HEK293 (cell line): ENCODE measurements around the gene ELOVL1.
A peak's percentile ranks its signal among the peaks of the same experiment; 100 is the strongest.

Experiments used
- GFI1B ChIP-seq: fragments of 450-650 bp; formaldehyde crosslinking; IDR thresholded peaks from 2 replicates; pipeline ENCODE4 v1.5.1; 2016; ENCODE audit warnings: missing biosample characterization, missing genetic modification characterization
- KLF16 ChIP-seq: fragments of 450-650 bp; formaldehyde crosslinking; IDR thresholded peaks from 2 replicates; pipeline ENCODE4 v1.5.1; 2017; ENCODE audit warnings: missing biosample characterization, missing genetic modification characterization
- KLF8 ChIP-seq: fragments of 450-650 bp; formaldehyde crosslinking; IDR thresholded peaks from 2 replicates; pipeline ENCODE4 v1.5.1; 2016; ENCODE audit warnings: missing biosample characterization, missing genetic modification characterization
- MEIS1 ChIP-seq: sonication (generic); formaldehyde crosslinking; IDR thresholded peaks from 2 replicates; pipeline ENCODE4 v1.8.1; 2022; ENCODE audit warnings: missing genetic modification reagents, mild to moderate bottlenecking, borderline replicate concordance
- SCRT2 ChIP-seq: fragments of 450-650 bp; formaldehyde crosslinking; IDR thresholded peaks from 2 replicates; pipeline ENCODE4 v1.5.1; 2016; ENCODE audit warnings: missing biosample characterization, missing genetic modification characterization
- YY1 ChIP-seq: fragments of 450-650 bp; formaldehyde crosslinking; IDR thresholded peaks from 2 replicates; pipeline ENCODE4 v1.5.1; 2018; ENCODE audit warnings: missing biosample characterization, missing genetic modification characterization
- ZBTB1 ChIP-seq: fragments of 450-650 bp; formaldehyde crosslinking; IDR thresholded peaks from 2 replicates; pipeline ENCODE4 v1.5.1; 2016; ENCODE audit warnings: missing biosample characterization, missing genetic modification characterization
- ZBTB20 ChIP-seq: fragments of 450-650 bp; formaldehyde crosslinking; IDR thresholded peaks from 2 replicates; pipeline ENCODE4 v1.5.1; 2016; ENCODE audit warnings: missing biosample characterization, missing genetic modification characterization
- ZFP3 ChIP-seq: fragments of 450-650 bp; formaldehyde crosslinking; IDR thresholded peaks from 2 replicates; pipeline ENCODE4 v1.5.1; 2016; ENCODE audit warnings: low read depth, missing biosample characterization, missing genetic modification characterization
- ZNF10 ChIP-seq: fragments of 450-650 bp; formaldehyde crosslinking; IDR thresholded peaks from 2 replicates; pipeline ENCODE4 v1.5.1; 2017; ENCODE audit warnings: missing biosample characterization, missing genetic modification characterization
- ZNF112 ChIP-seq: fragments of 450-650 bp; formaldehyde crosslinking; IDR thresholded peaks from 2 replicates; pipeline ENCODE4 v1.5.0; 2017; ENCODE audit warnings: missing biosample characterization, missing genetic modification characterization
- ZNF133 ChIP-seq: fragments of 450-650 bp; formaldehyde crosslinking; IDR thresholded peaks from 2 replicates; pipeline ENCODE4 v1.5.1; 2016; ENCODE audit warnings: missing biosample characterization, missing genetic modification characterization
- ZNF174 ChIP-seq: fragments of 450-650 bp; formaldehyde crosslinking; IDR thresholded peaks from 2 replicates; pipeline ENCODE4 v1.5.0; 2017; ENCODE audit warnings: missing biosample characterization, mild to moderate bottlenecking, missing genetic modification characterization
- ZNF18 ChIP-seq: fragments of 450-650 bp; formaldehyde crosslinking; IDR thresholded peaks from 2 replicates; pipeline ENCODE4 v1.5.1; 2016; ENCODE audit warnings: missing biosample characterization, missing genetic modification characterization
- ZNF311 ChIP-seq: fragments of 450-650 bp; formaldehyde crosslinking; IDR thresholded peaks from 2 replicates; pipeline ENCODE4 v1.5.1; 2017; ENCODE audit warnings: missing biosample characterization, missing genetic modification characterization, borderline replicate concordance
- ZNF324 ChIP-seq: fragments of 450-650 bp; formaldehyde crosslinking; IDR thresholded peaks from 2 replicates; pipeline ENCODE4 v1.5.1; 2016; ENCODE audit warnings: missing biosample characterization, missing genetic modification characterization
- ZNF510 ChIP-seq: fragments of 450-650 bp; formaldehyde crosslinking; IDR thresholded peaks from 2 replicates; pipeline ENCODE4 v1.5.1; 2018; ENCODE audit warnings: mild to moderate bottlenecking, missing genetic modification characterization, missing biosample characterization; ENCODE audit not compliant: insufficient replicate concordance
- ZNF530 ChIP-seq: fragments of 450-650 bp; formaldehyde crosslinking; IDR thresholded peaks from 2 replicates; pipeline ENCODE4 v1.5.1; 2016; ENCODE audit warnings: low read depth, missing biosample characterization, missing genetic modification characterization
- ZNF596 ChIP-seq: fragments of 450-650 bp; IDR thresholded peaks from 2 replicates; pipeline ENCODE4 v1.5.0; 2018; ENCODE audit warnings: missing biosample characterization, mild to moderate bottlenecking, missing genetic modification characterization, moderate library complexity
- ZNF623 ChIP-seq: fragments of 450-650 bp; formaldehyde crosslinking; IDR thresholded peaks from 2 replicates; pipeline ENCODE4 v1.5.1; 2016; ENCODE audit warnings: missing biosample characterization, missing genetic modification characterization
- ZNF664 ChIP-seq: fragments of 450-650 bp; formaldehyde crosslinking; IDR thresholded peaks from 2 replicates; pipeline ENCODE4 v1.5.1; 2016; ENCODE audit warnings: missing biosample characterization, missing genetic modification characterization
- ZNF747 ChIP-seq: fragments of 450-650 bp; formaldehyde crosslinking; IDR thresholded peaks from 2 replicates; pipeline ENCODE4 v1.5.1; 2016; ENCODE audit warnings: missing biosample characterization, missing genetic modification characterization
- ZNF777 ChIP-seq: fragments of 450-650 bp; formaldehyde crosslinking; IDR thresholded peaks from 2 replicates; pipeline ENCODE4 v1.5.1; 2017; ENCODE audit warnings: missing biosample characterization, missing genetic modification characterization, borderline replicate concordance
- ZSCAN18 ChIP-seq: fragments of 450-650 bp; formaldehyde crosslinking; IDR thresholded peaks from 2 replicates; pipeline ENCODE4 v1.5.1; 2016; ENCODE audit warnings: missing biosample characterization, missing genetic modification characterization
- TF ChIP-seq, protein P1 (sequence below): IDR thresholded peaks from 2 replicates; pipeline ENCODE4 v1.6.1; 2011; ENCODE audit warnings: mild to moderate bottlenecking, low read depth, low read length, borderline replicate concordance
- TF ChIP-seq, protein P2 (sequence below): fragments of 450-650 bp; formaldehyde crosslinking; IDR thresholded peaks from 2 replicates; pipeline ENCODE4 v1.5.1; 2017; ENCODE audit warnings: missing biosample characterization, missing genetic modification characterization
- TF ChIP-seq, protein P3 (sequence below): fragments of 450-650 bp; formaldehyde crosslinking; IDR thresholded peaks from 2 replicates; pipeline ENCODE4 v1.5.1; 2016; ENCODE audit warnings: missing biosample characterization, missing genetic modification characterization
- TF ChIP-seq, protein P4 (sequence below): fragments of 450-650 bp; formaldehyde crosslinking; IDR thresholded peaks from 2 replicates; pipeline ENCODE4 v1.5.1; 2016; ENCODE audit warnings: missing biosample characterization, missing genetic modification characterization, low read depth
- TF ChIP-seq, protein P5 (sequence below): fragments of 450-650 bp; formaldehyde crosslinking; IDR thresholded peaks from 2 replicates; pipeline ENCODE4 v1.5.1; 2017; ENCODE audit warnings: missing biosample characterization, missing genetic modification characterization

ELOVL1 gene

DNA sequence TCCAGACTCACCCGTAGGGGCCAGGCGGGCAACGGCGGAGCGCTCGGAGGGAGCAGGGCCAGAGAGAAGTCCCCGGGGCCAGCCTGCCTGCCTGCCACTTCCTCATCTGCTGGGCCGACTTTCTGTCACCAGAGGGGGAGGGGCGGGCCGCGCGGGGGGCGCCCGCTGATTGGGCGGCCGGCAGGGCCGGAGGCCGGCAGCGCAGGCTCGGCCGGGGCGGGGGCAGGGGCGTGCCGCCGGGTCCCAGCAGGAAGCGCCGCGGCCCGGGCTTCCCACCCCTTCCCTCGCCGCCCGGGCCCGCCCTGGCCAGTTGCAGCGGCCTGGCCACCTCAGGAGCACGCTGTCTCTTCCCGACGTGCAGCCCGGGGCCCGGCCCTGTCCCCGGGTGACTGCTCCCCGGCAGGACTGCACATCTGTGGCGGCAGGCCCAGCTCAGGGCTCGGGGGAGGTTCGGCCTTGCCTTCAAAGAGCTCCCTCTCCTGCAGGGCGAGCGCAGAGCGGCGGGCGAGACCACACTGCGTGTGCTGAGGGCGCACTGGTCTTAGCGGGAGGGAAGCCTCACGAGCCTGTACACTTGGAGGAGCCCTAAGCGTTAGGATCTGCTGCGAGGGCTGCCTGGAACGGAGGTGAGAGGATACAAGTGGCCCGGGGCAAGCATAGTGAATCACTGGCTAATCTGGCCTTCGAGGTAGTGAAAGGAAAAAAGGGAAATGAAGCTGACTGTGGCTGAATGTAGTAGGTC is at the start of gene ELOVL1 (continued):
- TF ChIP-seq ZFP3 (tag by site-specific recombination), result no peak
- no peak for TF ChIP-seq ZNF664 (tag by site-specific recombination)
- TF ChIP-seq SCRT2 (tag by site-specific recombination), result peak; percentile 71
- TF ChIP-seq ZNF174 (tag by site-specific recombination), result no peak
- 0 out of 2 replicates have a peak, but pooled peaks have one; percentile 43 for TF ChIP-seq ZNF596 (tag by site-specific recombination)
- no peak for TF ChIP-seq ZNF747 (tag by site-specific recombination)
- no peak for TF ChIP-seq ZNF112
- no peak; the same call in 1 of the 2 replicates for TF ChIP-seq YY1
- no peak for TF ChIP-seq ZNF530 (tag by site-specific recombination)
- no peak for TF ChIP-seq ZNF623 (tag by site-specific recombination)
- TF ChIP-seq, protein P1, sequence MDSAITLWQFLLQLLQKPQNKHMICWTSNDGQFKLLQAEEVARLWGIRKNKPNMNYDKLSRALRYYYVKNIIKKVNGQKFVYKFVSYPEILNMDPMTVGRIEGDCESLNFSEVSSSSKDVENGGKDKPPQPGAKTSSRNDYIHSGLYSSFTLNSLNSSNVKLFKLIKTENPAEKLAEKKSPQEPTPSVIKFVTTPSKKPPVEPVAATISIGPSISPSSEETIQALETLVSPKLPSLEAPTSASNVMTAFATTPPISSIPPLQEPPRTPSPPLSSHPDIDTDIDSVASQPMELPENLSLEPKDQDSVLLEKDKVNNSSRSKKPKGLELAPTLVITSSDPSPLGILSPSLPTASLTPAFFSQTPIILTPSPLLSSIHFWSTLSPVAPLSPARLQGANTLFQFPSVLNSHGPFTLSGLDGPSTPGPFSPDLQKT, result no peak
- TF ChIP-seq ZBTB1 (tag by site-specific recombination), result no peak
- peak; percentile 47; the same call in 1 of the 2 replicates for TF ChIP-seq ZNF18 (tag by site-specific recombination)
- no peak for TF ChIP-seq MEIS1 (CRISPR knock-in tag)
- TF ChIP-seq ZNF10 (tag by site-specific recombination), result peak; percentile 91
- no peak; the same call in 1 of the 2 replicates for TF ChIP-seq KLF16 (tag by site-specific recombination)
- no peak for TF ChIP-seq ZNF510 (tag by site-specific recombination)
- no peak for TF ChIP-seq ZNF311 (tag by site-specific recombination)
- TF ChIP-seq, protein P2, sequence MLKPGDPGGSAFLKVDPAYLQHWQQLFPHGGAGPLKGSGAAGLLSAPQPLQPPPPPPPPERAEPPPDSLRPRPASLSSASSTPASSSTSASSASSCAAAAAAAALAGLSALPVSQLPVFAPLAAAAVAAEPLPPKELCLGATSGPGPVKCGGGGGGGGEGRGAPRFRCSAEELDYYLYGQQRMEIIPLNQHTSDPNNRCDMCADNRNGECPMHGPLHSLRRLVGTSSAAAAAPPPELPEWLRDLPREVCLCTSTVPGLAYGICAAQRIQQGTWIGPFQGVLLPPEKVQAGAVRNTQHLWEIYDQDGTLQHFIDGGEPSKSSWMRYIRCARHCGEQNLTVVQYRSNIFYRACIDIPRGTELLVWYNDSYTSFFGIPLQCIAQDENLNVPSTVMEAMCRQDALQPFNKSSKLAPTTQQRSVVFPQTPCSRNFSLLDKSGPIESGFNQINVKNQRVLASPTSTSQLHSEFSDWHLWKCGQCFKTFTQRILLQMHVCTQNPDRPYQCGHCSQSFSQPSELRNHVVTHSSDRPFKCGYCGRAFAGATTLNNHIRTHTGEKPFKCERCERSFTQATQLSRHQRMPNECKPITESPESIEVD (tag by site-specific recombination), result no peak
- TF ChIP-seq, protein P3, sequence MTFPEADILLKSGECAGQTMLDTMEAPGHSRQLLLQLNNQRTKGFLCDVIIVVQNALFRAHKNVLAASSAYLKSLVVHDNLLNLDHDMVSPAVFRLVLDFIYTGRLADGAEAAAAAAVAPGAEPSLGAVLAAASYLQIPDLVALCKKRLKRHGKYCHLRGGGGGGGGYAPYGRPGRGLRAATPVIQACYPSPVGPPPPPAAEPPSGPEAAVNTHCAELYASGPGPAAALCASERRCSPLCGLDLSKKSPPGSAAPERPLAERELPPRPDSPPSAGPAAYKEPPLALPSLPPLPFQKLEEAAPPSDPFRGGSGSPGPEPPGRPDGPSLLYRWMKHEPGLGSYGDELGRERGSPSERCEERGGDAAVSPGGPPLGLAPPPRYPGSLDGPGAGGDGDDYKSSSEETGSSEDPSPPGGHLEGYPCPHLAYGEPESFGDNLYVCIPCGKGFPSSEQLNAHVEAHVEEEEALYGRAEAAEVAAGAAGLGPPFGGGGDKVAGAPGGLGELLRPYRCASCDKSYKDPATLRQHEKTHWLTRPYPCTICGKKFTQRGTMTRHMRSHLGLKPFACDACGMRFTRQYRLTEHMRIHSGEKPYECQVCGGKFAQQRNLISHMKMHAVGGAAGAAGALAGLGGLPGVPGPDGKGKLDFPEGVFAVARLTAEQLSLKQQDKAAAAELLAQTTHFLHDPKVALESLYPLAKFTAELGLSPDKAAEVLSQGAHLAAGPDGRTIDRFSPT (tag by site-specific recombination), result peak; percentile 8; the same call in 1 of the 2 replicates
- no peak for TF ChIP-seq ZSCAN18 (tag by site-specific recombination)
- TF ChIP-seq, protein P4, sequence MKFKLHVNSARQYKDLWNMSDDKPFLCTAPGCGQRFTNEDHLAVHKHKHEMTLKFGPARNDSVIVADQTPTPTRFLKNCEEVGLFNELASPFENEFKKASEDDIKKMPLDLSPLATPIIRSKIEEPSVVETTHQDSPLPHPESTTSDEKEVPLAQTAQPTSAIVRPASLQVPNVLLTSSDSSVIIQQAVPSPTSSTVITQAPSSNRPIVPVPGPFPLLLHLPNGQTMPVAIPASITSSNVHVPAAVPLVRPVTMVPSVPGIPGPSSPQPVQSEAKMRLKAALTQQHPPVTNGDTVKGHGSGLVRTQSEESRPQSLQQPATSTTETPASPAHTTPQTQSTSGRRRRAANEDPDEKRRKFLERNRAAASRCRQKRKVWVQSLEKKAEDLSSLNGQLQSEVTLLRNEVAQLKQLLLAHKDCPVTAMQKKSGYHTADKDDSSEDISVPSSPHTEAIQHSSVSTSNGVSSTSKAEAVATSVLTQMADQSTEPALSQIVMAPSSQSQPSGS, result no peak
- TF ChIP-seq, protein P5, sequence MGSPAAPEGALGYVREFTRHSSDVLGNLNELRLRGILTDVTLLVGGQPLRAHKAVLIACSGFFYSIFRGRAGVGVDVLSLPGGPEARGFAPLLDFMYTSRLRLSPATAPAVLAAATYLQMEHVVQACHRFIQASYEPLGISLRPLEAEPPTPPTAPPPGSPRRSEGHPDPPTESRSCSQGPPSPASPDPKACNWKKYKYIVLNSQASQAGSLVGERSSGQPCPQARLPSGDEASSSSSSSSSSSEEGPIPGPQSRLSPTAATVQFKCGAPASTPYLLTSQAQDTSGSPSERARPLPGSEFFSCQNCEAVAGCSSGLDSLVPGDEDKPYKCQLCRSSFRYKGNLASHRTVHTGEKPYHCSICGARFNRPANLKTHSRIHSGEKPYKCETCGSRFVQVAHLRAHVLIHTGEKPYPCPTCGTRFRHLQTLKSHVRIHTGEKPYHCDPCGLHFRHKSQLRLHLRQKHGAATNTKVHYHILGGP (tag by site-specific recombination), result no peak
- peak; percentile 82; the same call in 1 of the 2 replicates for TF ChIP-seq ZNF777 (tag by site-specific recombination)
- peak; percentile 88 for TF ChIP-seq KLF8 (tag by site-specific recombination)
- TF ChIP-seq GFI1B (tag by site-specific recombination), result no peak
- TF ChIP-seq ZBTB20 (tag by site-specific recombination), result peak; percentile 99
- TF ChIP-seq ZNF324 (tag by site-specific recombination), result peak; percentile 60; the same call in 1 of the 2 replicates
- TF ChIP-seq ZNF133 (tag by site-specific recombination), result no peak
